HCT116 (cell line): ENCODE results near the gene VWC2L. TPM values are rescaled to one million over a fixed set of nuclear protein-coding genes. Genes with fewer than 3 reads are reported as not detected.

ENCODE experiments used
- ATAC-seq: fragments of 200-7000 bp; cut with Tn5 transposase; 2 replicates; pipeline ENCODE4 v1.9.1; 2020; ENCODE audit warnings: mild to moderate bottlenecking, moderate library complexity
- BruUV-seq: library from RNA; stranded (reverse); fragments of 400-500 nt; replicated peaks from 2 replicates; lab custom pipeline; 2021; lab: Mats Ljungman, UMichigan
- CTCF ChIA-PET: fragments of 300-600 bp; sonication (Branson Sonifier 250); formaldehyde crosslinking; loops from one replicate; lab custom pipeline; 2021; ENCODE audit warnings: antibody characterized with exemption; lab: Charles Lee
- POLR2A ChIA-PET: fragments of 300-600, 350-600 bp; sonication (Branson Sonifier 250); formaldehyde crosslinking; loops from one replicate; lab custom pipeline; 2021; ENCODE audit warnings: antibody characterized with exemption; lab: Charles Lee
- RAD21 ChIA-PET, 2 experiments: fragments of 300-600 bp; sonication (Branson Sonifier 250); formaldehyde crosslinking; loops; one replicate each; lab custom pipeline; 2023; ENCODE audit warnings: low total read pairs in 2 of 2; ENCODE audit not compliant: uncharacterized antibody in 2 of 2, unreplicated experiment in 2 of 2, low non-redundant PET in 1 of 2; lab: Charles Lee
- DNase-seq: peaks from one replicate; pipeline ENCODE4 v3.0.0-alpha.2; 2010; ENCODE audit warnings: low read depth, low spot score
- H2AFZ ChIP-seq: fragments of 200-600 bp; shearing (Covaris generic), sonication (generic); 2 replicates; pipeline ENCODE4 v1.6.1; 2017; ENCODE audit warnings: low read depth, mixed run types, mixed read lengths, antibody characterized with exemption, low read length; ENCODE audit not compliant: poor library complexity, severe bottlenecking
- H3K27ac ChIP-seq: 2 replicates; pipeline ENCODE4 v1.5.1; 2012; ENCODE audit warnings: low read depth, low read length
- H3K27me3 ChIP-seq: fragments of 200-600 bp; sonication (generic); 2 replicates; pipeline ENCODE4 v1.6.1; 2016; ENCODE audit warnings: mixed run types, low read length, mixed read lengths; ENCODE audit not compliant: insufficient read depth
- H3K36me3 ChIP-seq, 2 experiments: fragments of 200-500 bp in 1 of 2; fragments of 200-600 bp in 1 of 2; sonication (Bioruptor generic) in 1 of 2; sonication (generic) in 1 of 2; 2 replicates each; pipeline versions ENCODE4 v1.5.1 to v1.6.1; 2014 to 2016; ENCODE audit warnings: low read length in 2 of 2, inconsistent platforms in 1 of 2, mixed read lengths in 1 of 2, mixed run types in 1 of 2; ENCODE audit not compliant: insufficient read depth in 2 of 2, control insufficient read depth in 1 of 2
- H3K4me1 ChIP-seq, 2 experiments: fragments of 200-600 bp in 1 of 2; sonication (generic) in 1 of 2; 2 replicates each; pipeline versions ENCODE4 v1.5.1 to v1.6.1; 2012 to 2017; ENCODE audit warnings: low read length in 2 of 2, inconsistent platforms in 1 of 2, mild to moderate bottlenecking in 1 of 2, mixed read lengths in 1 of 2, mixed run types in 1 of 2, moderate library complexity in 1 of 2; ENCODE audit not compliant: insufficient read depth in 2 of 2, control insufficient read depth in 1 of 2
- H3K4me2 ChIP-seq: fragments of 200-600 bp; sonication (generic); 2 replicates; pipeline ENCODE4 v1.6.1; 2017; ENCODE audit warnings: mixed run types, low read length, mixed read lengths
- H3K4me3 ChIP-seq, 2 experiments: fragments of 200-600 bp in 1 of 2; sonication (generic) in 1 of 2; replicated peaks in 1 of 2; 2 replicates each; pipeline ENCODE4 v1.5.1; 2011 to 2016; ENCODE audit warnings: low read length in 2 of 2, control low read depth in 1 of 2, low read depth in 1 of 2, mild to moderate bottlenecking in 1 of 2, mixed read lengths in 1 of 2, mixed run types in 1 of 2
- H3K79me2 ChIP-seq: fragments of 200-600 bp; sonication (generic); 2 replicates; pipeline ENCODE4 v1.6.1; 2017; ENCODE audit warnings: mild to moderate bottlenecking, mixed run types, low read length, moderate library complexity, mixed read lengths; ENCODE audit not compliant: insufficient read depth
- H3K9ac ChIP-seq: fragments of 200-600 bp; sonication (generic); 2 replicates; pipeline ENCODE4 v1.6.1; 2016; ENCODE audit warnings: low read length, mixed read lengths
- H3K9me2 ChIP-seq: fragments of 200-600 bp; sonication (generic), shearing (Covaris generic); 2 replicates; pipeline ENCODE4 v1.6.1; 2017; ENCODE audit warnings: mixed run types, mild to moderate bottlenecking, moderate library complexity; ENCODE audit not compliant: insufficient read depth
- H3K9me3 ChIP-seq, 2 experiments: fragments of 200-500 bp in 1 of 2; fragments of 200-600 bp in 1 of 2; sonication (Bioruptor generic) in 1 of 2; sonication (generic) in 1 of 2; 2 replicates each; pipeline ENCODE4 v1.6.1; 2014 to 2017; ENCODE audit warnings: low read length in 2 of 2, mixed read lengths in 2 of 2, inconsistent platforms in 1 of 2, low read depth in 1 of 2, mild to moderate bottlenecking in 1 of 2, mixed run types in 1 of 2, moderate library complexity in 1 of 2; ENCODE audit not compliant: control insufficient read depth in 1 of 2, insufficient read depth in 1 of 2
- H4K20me1 ChIP-seq: fragments of 200-600 bp; sonication (generic), shearing (Covaris generic); 2 replicates; pipeline ENCODE4 v1.6.1; 2017; ENCODE audit warnings: mixed run types, mild to moderate bottlenecking, moderate library complexity; ENCODE audit not compliant: insufficient read depth
- EZH2 ChIP-seq: fragments of 200-600 bp; sonication (generic); IDR thresholded peaks from 2 replicates; pipeline ENCODE4 v1.6.1; 2017; ENCODE audit warnings: antibody characterized with exemption, mixed run types
- FOSL1 ChIP-seq: IDR thresholded peaks from 2 replicates; pipeline ENCODE4 v1.6.1; 2012; ENCODE audit warnings: low read depth
- JUND ChIP-seq: IDR thresholded peaks from 2 replicates; pipeline ENCODE4 v1.6.1; 2012
- POLR2A ChIP-seq: IDR thresholded peaks from 2 replicates; pipeline ENCODE4 v1.7.0; 2011; ENCODE audit warnings: borderline replicate concordance; ENCODE audit not compliant: insufficient read depth, insufficient read length; ENCODE audit errors: extremely low read depth
- POLR2AphosphoS5 ChIP-seq: IDR thresholded peaks from 2 replicates; pipeline ENCODE4 v1.6.1; 2011; ENCODE audit warnings: mild to moderate bottlenecking, low read depth, low read length, moderate library complexity
- RAD21 ChIP-seq: IDR thresholded peaks from 2 replicates; pipeline ENCODE4 v1.6.1; 2012; ENCODE audit warnings: low read depth, mild to moderate bottlenecking
- SIN3A ChIP-seq: IDR thresholded peaks from 2 replicates; pipeline ENCODE4 v1.6.1; 2012; ENCODE audit warnings: low read depth
- SP1 ChIP-seq: IDR thresholded peaks from 2 replicates; pipeline ENCODE4 v1.6.1; 2012; ENCODE audit warnings: low read depth
- TCF7L2 ChIP-seq: IDR thresholded peaks from 2 replicates; pipeline ENCODE4 v1.7.0; 2011; ENCODE audit warnings: borderline replicate concordance, inconsistent platforms; ENCODE audit not compliant: insufficient read depth, insufficient read length; ENCODE audit errors: extremely low read depth
- ZBTB33 ChIP-seq: IDR thresholded peaks from 2 replicates; pipeline ENCODE4 v1.6.1; 2011; ENCODE audit warnings: mild to moderate bottlenecking, low read length, moderate library complexity; ENCODE audit not compliant: insufficient replicate concordance; ENCODE audit errors: extremely low read depth
- ZFX ChIP-seq: fragments of 450-650 bp; IDR thresholded peaks from 2 replicates; pipeline ENCODE4 v1.6.1; 2017
- ZNF274 ChIP-seq: fragments of 200-500 bp; sonication (Bioruptor generic); IDR thresholded peaks from 2 replicates; pipeline ENCODE4 v1.6.1; 2014; ENCODE audit warnings: mild to moderate bottlenecking, low read depth, low read length, inconsistent platforms
- intact Hi-C: fragments of 100-400 bp; cut with micrococcal nuclease; formaldehyde crosslinking; loops from 2 replicates; pipeline ENCODE4 v1.10.0; 2022
- total RNA-seq: library from RNA; stranded (reverse); gene quantifications from one replicate; pipeline ENCODE4 v1.2.1, GENCODE V29; 2021; ENCODE audit not compliant: unreplicated experiment

The VWC2L gene
- total RNA-seq, 1 experiment from 2014 or later: not detected

GRCh38 chr2:214514704-214515103 lies 103.8 kb downstream of the VWC2L start:
- no peaks in the 10 kb centered on the region for H4K20me1 ChIP-seq
- intact Hi-C loops: no loop called here
- ATAC-seq (no peak), DNase-seq (no peak)
- H3K9ac ChIP-seq: no peak overlapping the region
- BruUV-seq: no TSS peak
- no peaks in the 10 kb centered on the region for H3K9me2 ChIP-seq
- no peaks in the 10 kb centered on the region for H3K36me3 ChIP-seq
- H3K27ac ChIP-seq: no peak overlapping the region
- CTCF ChIA-PET: no interaction called here
- no peak overlapping the region for H3K4me2 ChIP-seq
- RAD21 ChIA-PET: no interaction called here
- no peaks in the 10 kb centered on the region for H3K4me1 ChIP-seq
- H3K27me3 ChIP-seq: no peaks in the 10 kb centered on the region
- POLR2A ChIA-PET: no interaction called here
- H3K79me2 ChIP-seq: no peaks in the 10 kb centered on the region
- H3K4me3 ChIP-seq: no peak overlapping the region
- H3K9me3 ChIP-seq: no peaks in the 10 kb centered on the region
- no peak overlapping the region for H2AFZ ChIP-seq
- TF ChIP-seq FOSL1 (no peak), ZBTB33 (no peak), EZH2 (no peak), SP1 (no peak), POLR2A (no peak), SIN3A (no peak), TCF7L2 (no peak), POLR2AphosphoS5 (no peak)
- TF ChIP-seq, all 23 proteins: peak for 0

GRCh38 chr2:214515111-214515510 lies 104.3 kb downstream of the VWC2L start:
- intact Hi-C loops: no loop called here
- POLR2A ChIA-PET: no interaction called here
- ATAC-seq: no peak

More at GRCh38 chr2:214515111-214515510, 104.3 kb downstream of the VWC2L start:
- ChIA-PET RAD21 (no interaction called here), CTCF (no interaction called here)
- no peaks in the 10 kb centered on the region for H3K27me3 ChIP-seq
- H3K27ac ChIP-seq: no peak overlapping the region
- no peaks in the 10 kb centered on the region for H3K9me3 ChIP-seq
- H3K9ac ChIP-seq: no peak overlapping the region
- no peaks in the 10 kb centered on the region for H3K4me1 ChIP-seq
- no peak for DNase-seq
- no peaks in the 10 kb centered on the region for H4K20me1 ChIP-seq
- no peak overlapping the region for H2AFZ ChIP-seq
- no peaks in the 10 kb centered on the region for H3K79me2 ChIP-seq
- BruUV-seq: no TSS peak
- H3K4me2 ChIP-seq: no peak overlapping the region
- no peaks in the 10 kb centered on the region for H3K9me2 ChIP-seq
- no peak for TF ChIP-seq JUND
- TF ChIP-seq ZFX: no peak
- no peak for TF ChIP-seq ZNF274
- no peak for TF ChIP-seq RAD21
- H3K4me3 ChIP-seq: no peak overlapping the region
- H3K36me3 ChIP-seq: no peaks in the 10 kb centered on the region
